Measurements from ENCODE around the gene RHOA.
A peak's percentile ranks its signal among the peaks of the same experiment; 100 is the strongest.
"Not testable (repeated sequence)": the region's sequence is repeated elsewhere in the genome, so short reads cannot be mapped to it uniquely, and the experiment has no call there.

Gene RHOA

GRCh38 chr3:49333916-49334633 lies 77.7 kb downstream of the RHOA start:
- no peak for DNase-seq (ENCODE audit: low spot score)
- no peak for ATAC-seq (ENCODE audit: low read depth)
- no peak for TF ChIP-seq CTCF (IDR thresholded peaks at IDR 0.05; ENCODE audit: poor library complexity, severe bottlenecking)
- Histone ChIP-seq H3K4me1 (ENCODE audit: insufficient read depth, poor library complexity, severe bottlenecking) (no peaks in the 10 kb centered on the region), H3K27ac (ENCODE audit: poor library complexity, severe bottlenecking) (no peak overlapping the region), H3K27me3 (ENCODE audit: insufficient read depth, poor library complexity, severe bottlenecking) (no peaks in the 10 kb centered on the region), H3K9me3 (ENCODE audit: severe bottlenecking) (no peaks in the 10 kb centered on the region), H3K4me3 (ENCODE audit: severe bottlenecking) (no peak overlapping the region), H3K36me3 (ENCODE audit: low read depth) (peaks cover 81% of the 10 kb centered on the region)

- Histone ChIP-seq H3K27ac (ENCODE audit: poor library complexity, severe bottlenecking) (no peak overlapping the region), H3K36me3 (ENCODE audit: low read depth) (peaks cover 90% of the 10 kb centered on the region), H3K4me1 (ENCODE audit: insufficient read depth, poor library complexity, severe bottlenecking) (peaks cover 6% of the 10 kb centered on the region), H3K9me3 (ENCODE audit: severe bottlenecking) (no peaks in the 10 kb centered on the region), H3K4me3 (ENCODE audit: severe bottlenecking) (no peak overlapping the region), H3K27me3 (ENCODE audit: insufficient read depth, poor library complexity, severe bottlenecking) (no peaks in the 10 kb centered on the region)
- ATAC-seq (ENCODE audit: low read depth): no peak
- no peak for TF ChIP-seq CTCF (IDR thresholded peaks at IDR 0.05; ENCODE audit: poor library complexity, severe bottlenecking)
- no peak for DNase-seq (ENCODE audit: low spot score)
Observed at GRCh38 chr3:49333091-49333490, 78.7 kb downstream of the RHOA start.

- ATAC-seq (ENCODE audit: low read depth) (no peak), DNase-seq (ENCODE audit: low spot score) (no peak)
- Histone ChIP-seq H3K4me3 (ENCODE audit: severe bottlenecking) (no peak overlapping the region), H3K27me3 (ENCODE audit: insufficient read depth, poor library complexity, severe bottlenecking) (no peaks in the 10 kb centered on the region), H3K36me3 (ENCODE audit: low read depth) (peaks cover 98% of the 10 kb centered on the region), H3K4me1 (ENCODE audit: insufficient read depth, poor library complexity, severe bottlenecking) (peaks cover 6% of the 10 kb centered on the region), H3K9me3 (ENCODE audit: severe bottlenecking) (no peaks in the 10 kb centered on the region), H3K27ac (ENCODE audit: poor library complexity, severe bottlenecking) (peak overlapping the region; percentile 17)
- no peak for TF ChIP-seq CTCF (IDR thresholded peaks at IDR 0.05; ENCODE audit: poor library complexity, severe bottlenecking)
Observed at GRCh38 chr3:49329186-49329585, 82.6 kb downstream of the RHOA start.

- not testable (repeated sequence) for H3K27me3 ChIP-seq (ENCODE audit: insufficient read depth, poor library complexity, severe bottlenecking); DNase-seq (ENCODE audit: low spot score); H3K4me1 ChIP-seq (ENCODE audit: insufficient read depth, poor library complexity, severe bottlenecking); H3K4me3 ChIP-seq (ENCODE audit: severe bottlenecking); H3K9me3 ChIP-seq (ENCODE audit: severe bottlenecking)
- Histone ChIP-seq H3K36me3 (ENCODE audit: low read depth) (peaks cover 98% of the 10 kb centered on the region), H3K27ac (ENCODE audit: poor library complexity, severe bottlenecking) (peak overlapping the region; percentile 17)
- ATAC-seq (ENCODE audit: low read depth): 0 out of 3 replicates have a peak, but pooled peaks have one; percentile 21
Observed at GRCh38 chr3:49328350-49328749, 83.4 kb downstream of the RHOA start.

- Histone ChIP-seq H3K27me3 (ENCODE audit: insufficient read depth, poor library complexity, severe bottlenecking) (no peaks in the 10 kb centered on the region), H3K9me3 (ENCODE audit: severe bottlenecking) (no peaks in the 10 kb centered on the region), H3K4me3 (ENCODE audit: severe bottlenecking) (no peak overlapping the region), H3K36me3 (ENCODE audit: low read depth) (peaks cover 95% of the 10 kb centered on the region), H3K27ac (ENCODE audit: poor library complexity, severe bottlenecking) (peak overlapping the region; percentile 17), H3K4me1 (ENCODE audit: insufficient read depth, poor library complexity, severe bottlenecking) (peaks cover 6% of the 10 kb centered on the region)
- ATAC-seq (ENCODE audit: low read depth): peak; percentile 29; the same call in 1 of the 3 replicates
- DNase-seq (ENCODE audit: low spot score): no peak
- no peak for TF ChIP-seq CTCF (IDR thresholded peaks at IDR 0.05; ENCODE audit: poor library complexity, severe bottlenecking)
Observed at GRCh38 chr3:49327485-49327884, 84.3 kb downstream of the RHOA start.
